Neural cell (in vitro differentiated cells): ENCODE results near the gene ZNF428.

Source experiments
- EP300 ChIP-seq: fragments of 450-650 bp; conservative IDR thresholded peaks from 2 replicates; pipeline ENCODE4 v1.6.1; 2014; ENCODE audit warnings: antibody characterized with exemption, mild to moderate bottlenecking, moderate library complexity; ENCODE audit not compliant: poor library complexity, severe bottlenecking
- MXI1 ChIP-seq: fragments of 450-650 bp; conservative IDR thresholded peaks from 2 replicates; pipeline ENCODE4 v1.6.1; 2014; ENCODE audit warnings: antibody characterized with exemption, mild to moderate bottlenecking; ENCODE audit not compliant: poor library complexity, severe bottlenecking
- POLR2AphosphoS5 ChIP-seq: IDR thresholded peaks from 2 replicates; pipeline ENCODE4 v1.6.1; 2012
- RAD21 ChIP-seq: fragments of 450-650 bp; conservative IDR thresholded peaks from 2 replicates; pipeline ENCODE4 v1.6.1; 2014; ENCODE audit warnings: antibody characterized with exemption, mild to moderate bottlenecking, moderate library complexity
- TAF1 ChIP-seq: IDR thresholded peaks from 2 replicates; pipeline ENCODE4 v1.6.1; 2012; ENCODE audit warnings: low read depth
- TF ChIP-seq, protein P1 (sequence below): fragments of 450-650 bp; IDR thresholded peaks from 2 replicates; pipeline ENCODE4 v1.5.1; 2014; ENCODE audit warnings: antibody characterized with exemption, mild to moderate bottlenecking, moderate library complexity; ENCODE audit not compliant: poor library complexity, severe bottlenecking
- TF ChIP-seq, protein P2 (sequence below): IDR thresholded peaks from 2 replicates; pipeline ENCODE4 v1.6.1; 2012; ENCODE audit warnings: borderline replicate concordance

DNA sequence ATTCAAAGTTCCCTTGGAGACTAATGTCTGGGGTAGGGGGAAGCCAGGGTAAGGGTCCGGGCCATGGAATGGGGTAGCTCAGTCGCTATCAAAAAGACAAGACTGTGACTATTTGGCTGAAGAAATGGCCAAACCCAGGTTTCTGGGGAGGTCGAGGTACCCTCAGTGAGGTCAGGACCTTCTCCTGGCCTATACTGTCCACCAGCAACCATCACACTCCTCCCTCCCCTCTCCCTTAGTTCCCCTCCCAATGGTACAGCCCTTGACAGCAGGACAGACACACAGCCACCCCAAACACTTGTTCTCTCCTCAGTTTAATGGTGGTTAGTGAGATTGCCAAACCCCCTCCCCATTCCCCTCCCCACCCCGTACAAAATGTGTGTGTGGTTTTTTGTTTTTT is 2.6 kb upstream of the ZNF428 start:
- TF ChIP-seq, protein P1, sequence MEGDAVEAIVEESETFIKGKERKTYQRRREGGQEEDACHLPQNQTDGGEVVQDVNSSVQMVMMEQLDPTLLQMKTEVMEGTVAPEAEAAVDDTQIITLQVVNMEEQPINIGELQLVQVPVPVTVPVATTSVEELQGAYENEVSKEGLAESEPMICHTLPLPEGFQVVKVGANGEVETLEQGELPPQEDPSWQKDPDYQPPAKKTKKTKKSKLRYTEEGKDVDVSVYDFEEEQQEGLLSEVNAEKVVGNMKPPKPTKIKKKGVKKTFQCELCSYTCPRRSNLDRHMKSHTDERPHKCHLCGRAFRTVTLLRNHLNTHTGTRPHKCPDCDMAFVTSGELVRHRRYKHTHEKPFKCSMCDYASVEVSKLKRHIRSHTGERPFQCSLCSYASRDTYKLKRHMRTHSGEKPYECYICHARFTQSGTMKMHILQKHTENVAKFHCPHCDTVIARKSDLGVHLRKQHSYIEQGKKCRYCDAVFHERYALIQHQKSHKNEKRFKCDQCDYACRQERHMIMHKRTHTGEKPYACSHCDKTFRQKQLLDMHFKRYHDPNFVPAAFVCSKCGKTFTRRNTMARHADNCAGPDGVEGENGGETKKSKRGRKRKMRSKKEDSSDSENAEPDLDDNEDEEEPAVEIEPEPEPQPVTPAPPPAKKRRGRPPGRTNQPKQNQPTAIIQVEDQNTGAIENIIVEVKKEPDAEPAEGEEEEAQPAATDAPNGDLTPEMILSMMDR: no peak
- TF ChIP-seq RAD21 (no peak), EP300 (no peak), POLR2AphosphoS5 (no peak), MXI1 (no peak), TAF1 (no peak)
- TF ChIP-seq, protein P2, sequence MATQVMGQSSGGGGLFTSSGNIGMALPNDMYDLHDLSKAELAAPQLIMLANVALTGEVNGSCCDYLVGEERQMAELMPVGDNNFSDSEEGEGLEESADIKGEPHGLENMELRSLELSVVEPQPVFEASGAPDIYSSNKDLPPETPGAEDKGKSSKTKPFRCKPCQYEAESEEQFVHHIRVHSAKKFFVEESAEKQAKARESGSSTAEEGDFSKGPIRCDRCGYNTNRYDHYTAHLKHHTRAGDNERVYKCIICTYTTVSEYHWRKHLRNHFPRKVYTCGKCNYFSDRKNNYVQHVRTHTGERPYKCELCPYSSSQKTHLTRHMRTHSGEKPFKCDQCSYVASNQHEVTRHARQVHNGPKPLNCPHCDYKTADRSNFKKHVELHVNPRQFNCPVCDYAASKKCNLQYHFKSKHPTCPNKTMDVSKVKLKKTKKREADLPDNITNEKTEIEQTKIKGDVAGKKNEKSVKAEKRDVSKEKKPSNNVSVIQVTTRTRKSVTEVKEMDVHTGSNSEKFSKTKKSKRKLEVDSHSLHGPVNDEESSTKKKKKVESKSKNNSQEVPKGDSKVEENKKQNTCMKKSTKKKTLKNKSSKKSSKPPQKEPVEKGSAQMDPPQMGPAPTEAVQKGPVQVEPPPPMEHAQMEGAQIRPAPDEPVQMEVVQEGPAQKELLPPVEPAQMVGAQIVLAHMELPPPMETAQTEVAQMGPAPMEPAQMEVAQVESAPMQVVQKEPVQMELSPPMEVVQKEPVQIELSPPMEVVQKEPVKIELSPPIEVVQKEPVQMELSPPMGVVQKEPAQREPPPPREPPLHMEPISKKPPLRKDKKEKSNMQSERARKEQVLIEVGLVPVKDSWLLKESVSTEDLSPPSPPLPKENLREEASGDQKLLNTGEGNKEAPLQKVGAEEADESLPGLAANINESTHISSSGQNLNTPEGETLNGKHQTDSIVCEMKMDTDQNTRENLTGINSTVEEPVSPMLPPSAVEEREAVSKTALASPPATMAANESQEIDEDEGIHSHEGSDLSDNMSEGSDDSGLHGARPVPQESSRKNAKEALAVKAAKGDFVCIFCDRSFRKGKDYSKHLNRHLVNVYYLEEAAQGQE: no peak
